KMS-11 (cell line): ENCODE results near the gene ZNF541.

ENCODE experiments used
- H2AFZ ChIP-seq: fragments of 200-600 bp; sonication (generic); 2 replicates; pipeline ENCODE4 v1.6.1; 2016; ENCODE audit warnings: antibody characterized with exemption, mixed run types, low read depth
- H3K27ac ChIP-seq: fragments of 200-600 bp; sonication (generic); 2 replicates; pipeline ENCODE4 v1.6.1; 2016; ENCODE audit warnings: mild to moderate bottlenecking, mixed run types
- H3K27me3 ChIP-seq: fragments of 200-600 bp; sonication (generic); 2 replicates; pipeline ENCODE4 v1.6.1; 2017; ENCODE audit warnings: mild to moderate bottlenecking, low read depth, mixed run types, moderate library complexity; ENCODE audit not compliant: insufficient read depth
- H3K36me3 ChIP-seq: fragments of 200-600 bp; sonication (generic); 2 replicates; pipeline ENCODE4 v1.6.1; 2017; ENCODE audit warnings: mild to moderate bottlenecking, mixed run types; ENCODE audit not compliant: insufficient read depth
- H3K4me1 ChIP-seq: fragments of 200-600 bp; sonication (generic); 2 replicates; pipeline ENCODE4 v1.6.1; 2016; ENCODE audit warnings: mild to moderate bottlenecking, low read depth, mixed run types; ENCODE audit not compliant: poor library complexity, severe bottlenecking
- H3K4me2 ChIP-seq: fragments of 200-600 bp; sonication (generic); 2 replicates; pipeline ENCODE4 v1.7.0; 2016; ENCODE audit warnings: mild to moderate bottlenecking, mixed run types
- H3K4me3 ChIP-seq: fragments of 200-600 bp; sonication (generic); IDR thresholded peaks from 2 replicates; pipeline ENCODE4 v1.6.1; 2017; ENCODE audit warnings: low read depth, low read length, mixed read lengths; ENCODE audit not compliant: insufficient read depth
- H3K79me2 ChIP-seq: fragments of 200-600 bp; sonication (generic); 2 replicates; pipeline ENCODE4 v1.6.1; 2016; ENCODE audit warnings: low read depth, mixed run types; ENCODE audit not compliant: insufficient read depth
- H3K9ac ChIP-seq: fragments of 200-600 bp; sonication (generic); 2 replicates; pipeline ENCODE4 v1.6.1; 2016; ENCODE audit warnings: mild to moderate bottlenecking, mixed run types
- H4K20me1 ChIP-seq: fragments of 200-600 bp; sonication (generic); 2 replicates; pipeline ENCODE4 v1.6.1; 2016; ENCODE audit warnings: mild to moderate bottlenecking, mixed run types; ENCODE audit not compliant: insufficient read depth
- TF ChIP-seq, protein P1 (sequence below): fragments of 200-600 bp; sonication (generic); conservative IDR thresholded peaks from 2 replicates; pipeline ENCODE4 v1.6.1; 2017; ENCODE audit warnings: low read depth, mild to moderate bottlenecking, antibody characterized with exemption, low read length, moderate library complexity, mixed read lengths

The ZNF541 gene, protein sequence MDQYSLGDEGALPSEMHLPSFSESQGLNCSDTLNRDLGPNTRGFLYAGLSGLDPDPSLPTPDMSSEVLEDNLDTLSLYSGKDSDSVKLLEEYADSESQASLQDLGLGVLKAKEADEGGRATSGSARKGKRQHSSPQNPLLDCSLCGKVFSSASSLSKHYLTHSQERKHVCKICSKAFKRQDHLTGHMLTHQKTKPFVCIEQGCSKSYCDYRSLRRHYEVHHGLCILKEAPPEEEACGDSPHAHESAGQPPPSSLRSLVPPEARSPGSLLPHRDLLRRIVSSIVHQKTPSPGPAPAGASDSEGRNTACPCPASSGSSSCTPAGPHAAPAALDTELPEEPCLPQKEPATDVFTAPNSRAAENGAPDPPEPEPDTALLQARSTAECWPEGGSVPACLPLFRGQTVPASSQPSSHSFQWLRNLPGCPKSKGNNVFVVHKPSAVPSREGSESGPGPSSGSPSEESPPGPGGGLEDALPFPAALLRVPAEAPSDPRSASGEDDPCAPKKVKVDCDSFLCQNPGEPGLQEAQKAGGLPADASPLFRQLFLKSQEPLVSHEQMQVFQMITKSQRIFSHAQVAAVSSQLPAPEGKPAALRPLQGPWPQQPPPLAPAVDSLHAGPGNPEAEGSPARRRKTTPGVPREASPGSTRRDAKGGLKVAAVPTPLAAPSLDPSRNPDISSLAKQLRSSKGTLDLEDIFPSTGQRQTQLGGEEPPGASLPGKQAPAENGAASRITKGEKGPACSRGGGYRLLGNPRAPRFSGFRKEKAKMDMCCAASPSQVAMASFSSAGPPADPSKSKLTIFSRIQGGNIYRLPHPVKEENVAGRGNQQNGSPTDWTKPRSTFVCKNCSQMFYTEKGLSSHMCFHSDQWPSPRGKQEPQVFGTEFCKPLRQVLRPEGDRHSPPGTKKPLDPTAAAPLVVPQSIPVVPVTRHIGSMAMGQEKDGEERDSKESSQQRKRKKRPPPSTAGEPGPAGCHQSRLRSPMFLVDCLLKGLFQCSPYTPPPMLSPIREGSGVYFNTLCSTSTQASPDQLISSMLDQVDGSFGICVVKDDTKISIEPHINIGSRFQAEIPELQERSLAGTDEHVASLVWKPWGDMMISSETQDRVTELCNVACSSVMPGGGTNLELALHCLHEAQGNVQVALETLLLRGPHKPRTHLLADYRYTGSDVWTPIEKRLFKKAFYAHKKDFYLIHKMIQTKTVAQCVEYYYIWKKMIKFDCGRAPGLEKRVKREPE (N-terminal part only)

DNA sequence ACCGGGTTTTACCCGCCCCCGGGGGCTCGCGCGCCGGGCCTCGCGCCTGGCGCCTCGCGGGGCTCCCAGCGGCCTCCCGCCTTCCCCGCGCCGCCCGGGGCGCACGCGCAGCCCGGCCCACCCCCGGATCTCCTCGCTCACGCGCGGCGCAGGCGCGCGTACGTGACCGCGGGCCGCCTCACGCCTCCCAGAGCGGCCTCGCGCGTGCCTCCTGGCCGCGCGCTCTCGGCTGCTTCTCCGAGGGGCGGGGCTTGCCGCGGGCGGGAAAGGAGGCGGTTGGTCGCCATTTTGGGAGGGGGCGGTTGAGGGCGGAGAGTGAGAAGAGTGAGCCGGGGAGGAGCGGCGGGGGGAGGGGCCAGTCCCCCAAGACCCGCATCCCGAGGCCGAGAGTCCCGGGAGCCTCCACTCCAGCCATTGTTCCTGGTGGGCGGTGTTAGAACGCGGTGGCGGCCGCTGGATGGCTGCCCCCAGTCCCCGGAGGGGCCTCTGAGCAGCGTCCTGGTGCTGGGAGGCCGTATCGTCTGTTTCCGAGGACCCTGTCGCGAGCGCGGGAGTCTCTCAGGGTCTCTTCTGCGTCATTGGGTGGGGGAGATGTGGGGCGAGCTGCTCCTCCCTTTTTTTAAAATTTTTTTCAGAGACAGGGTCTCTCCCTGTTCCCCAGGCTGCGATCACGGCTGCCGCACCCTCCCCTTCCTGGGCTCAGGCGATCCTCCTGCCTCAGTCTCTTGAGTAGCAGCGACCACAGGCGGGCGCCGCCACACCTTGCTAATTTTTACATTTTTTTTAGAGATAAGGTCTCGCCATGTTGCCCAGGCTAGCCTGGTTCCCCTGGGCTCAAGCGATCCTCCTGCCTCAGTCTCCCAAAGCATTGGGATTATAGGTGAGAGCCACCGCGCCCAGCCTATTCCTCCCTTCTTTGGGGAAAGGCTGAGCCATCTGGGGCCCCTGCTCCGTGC, at the start of gene ZNF541:
TSS of gene ZNF541 (minus strand) at position 78 of the 956 bp plus-strand sequence. CDS start 17,292 bp downstream, outside the sequence.
- no peaks in the 10 kb centered on the region for H3K36me3 ChIP-seq

DNA sequence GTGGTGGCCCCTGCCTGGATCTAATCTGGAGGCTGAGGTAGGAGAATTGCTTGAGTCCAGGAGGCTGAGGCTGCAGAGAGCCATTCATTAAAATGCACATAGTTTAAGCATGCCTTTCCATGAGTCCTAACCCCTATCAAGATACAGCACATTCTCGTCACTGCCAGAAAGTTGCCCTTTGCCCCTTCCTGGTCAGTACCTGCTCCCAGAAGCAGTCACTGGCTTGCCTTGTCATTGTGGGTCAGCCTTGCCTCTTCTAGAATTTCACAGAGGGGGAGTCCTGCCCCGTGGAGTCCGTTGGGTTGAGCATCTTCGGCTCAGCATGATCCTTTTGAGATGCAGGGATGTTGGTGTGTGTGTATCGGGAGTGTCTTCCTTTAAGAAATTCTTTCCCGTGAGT, 46.8 kb upstream of the ZNF541 start:
- H3K27me3 ChIP-seq = no peaks in the 10 kb centered on the region
- TF ChIP-seq, protein P1, sequence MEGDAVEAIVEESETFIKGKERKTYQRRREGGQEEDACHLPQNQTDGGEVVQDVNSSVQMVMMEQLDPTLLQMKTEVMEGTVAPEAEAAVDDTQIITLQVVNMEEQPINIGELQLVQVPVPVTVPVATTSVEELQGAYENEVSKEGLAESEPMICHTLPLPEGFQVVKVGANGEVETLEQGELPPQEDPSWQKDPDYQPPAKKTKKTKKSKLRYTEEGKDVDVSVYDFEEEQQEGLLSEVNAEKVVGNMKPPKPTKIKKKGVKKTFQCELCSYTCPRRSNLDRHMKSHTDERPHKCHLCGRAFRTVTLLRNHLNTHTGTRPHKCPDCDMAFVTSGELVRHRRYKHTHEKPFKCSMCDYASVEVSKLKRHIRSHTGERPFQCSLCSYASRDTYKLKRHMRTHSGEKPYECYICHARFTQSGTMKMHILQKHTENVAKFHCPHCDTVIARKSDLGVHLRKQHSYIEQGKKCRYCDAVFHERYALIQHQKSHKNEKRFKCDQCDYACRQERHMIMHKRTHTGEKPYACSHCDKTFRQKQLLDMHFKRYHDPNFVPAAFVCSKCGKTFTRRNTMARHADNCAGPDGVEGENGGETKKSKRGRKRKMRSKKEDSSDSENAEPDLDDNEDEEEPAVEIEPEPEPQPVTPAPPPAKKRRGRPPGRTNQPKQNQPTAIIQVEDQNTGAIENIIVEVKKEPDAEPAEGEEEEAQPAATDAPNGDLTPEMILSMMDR = no peak
- H3K4me2 ChIP-seq = no peak overlapping the region
- no peaks in the 10 kb centered on the region; the same call in 1 of the 2 replicates for H4K20me1 ChIP-seq
- H3K27ac ChIP-seq = no peak overlapping the region
- no peaks in the 10 kb centered on the region for H3K4me1 ChIP-seq
- H3K9ac ChIP-seq = no peak overlapping the region
- no peaks in the 10 kb centered on the region for H3K36me3 ChIP-seq
- H3K4me3 ChIP-seq = no peak overlapping the region
- no peak overlapping the region for H2AFZ ChIP-seq
- H3K79me2 ChIP-seq = peaks cover 48% of the 10 kb centered on the region

More for the DNA sequence above, at the start of gene ZNF541:
- Histone ChIP-seq H2AFZ (no peak within 1 kb of the TSS), H3K4me1 (no peaks in the 10 kb centered on the region), H3K27me3 (no peaks in the 10 kb centered on the region; the same call in 1 of the 2 replicates), H3K4me2 (no peak within 1 kb of the TSS), H3K9ac (no peak within 1 kb of the TSS), H3K79me2 (no peaks in the 10 kb centered on the region), H4K20me1 (no peaks in the 10 kb centered on the region), H3K4me3 (no peak within 1 kb of the TSS), H3K27ac (no peak within 1 kb of the TSS)
- TF ChIP-seq, protein P1 = no peak

DNA sequence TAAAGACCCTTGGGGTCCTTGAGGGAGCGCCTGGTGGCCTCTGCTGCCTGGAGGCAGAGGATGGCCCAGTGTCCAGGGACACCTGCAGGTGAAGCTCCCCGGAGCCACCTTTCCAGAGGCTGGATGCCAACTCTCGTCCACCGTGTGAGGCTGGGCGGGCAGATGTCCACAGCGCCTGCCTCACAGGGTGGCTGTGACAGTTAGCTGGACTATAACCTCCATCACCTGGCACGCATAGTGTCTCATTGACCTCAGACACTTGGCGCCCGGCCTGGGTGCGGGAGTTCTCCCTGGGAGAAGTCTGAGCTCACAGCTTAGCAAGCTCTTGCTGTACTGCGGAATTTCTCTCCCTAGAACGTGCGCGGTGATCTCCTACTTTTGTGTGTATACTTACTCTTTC, 45.8 kb upstream of the ZNF541 start:
- Histone ChIP-seq H3K4me2 (no peak overlapping the region), H3K9ac (no peak overlapping the region), H3K36me3 (no peaks in the 10 kb centered on the region), H3K4me3 (no peak overlapping the region), H3K79me2 (peaks cover 58% of the 10 kb centered on the region), H3K4me1 (no peaks in the 10 kb centered on the region), H3K27me3 (no peaks in the 10 kb centered on the region), H3K27ac (no peak overlapping the region), H2AFZ (no peak overlapping the region), H4K20me1 (no peaks in the 10 kb centered on the region; the same call in 1 of the 2 replicates)
- TF ChIP-seq, protein P1 = no peak
